DND-41 (cell line): ENCODE measurements around the gene ANKMY1.

Experiments
- CTCF ChIP-seq: IDR thresholded peaks from 2 replicates; pipeline ENCODE4 v1.5.1; 2012; ENCODE audit warnings: borderline replicate concordance, low read length, moderate library complexity, mild to moderate bottlenecking; ENCODE audit not compliant: poor library complexity, severe bottlenecking; ENCODE audit errors: extremely low read depth
- EZH2 ChIP-seq: IDR thresholded peaks from 3 replicates; pipeline ENCODE4 v1.6.1; 2012; ENCODE audit warnings: borderline replicate concordance, low read depth, mild to moderate bottlenecking, moderate library complexity, low read length, inconsistent platforms; ENCODE audit not compliant: severe bottlenecking

- TF ChIP-seq CTCF (no peak), EZH2 (no peak)
Measured at GRCh38 chr2:240505910-240506309, 51.9 kb downstream of the ANKMY1 start.
